ENCODE results near the gene RBM20. TPM values are rescaled to one million over a fixed set of nuclear protein-coding genes. Genes with fewer than 3 reads are reported as not detected.
A peak's percentile ranks its signal among the peaks of the same experiment; 100 is the strongest.

RBM20 gene
- total RNA-seq, 6 experiments from 2014 or later = 0.04 to 0.29 (median 0.06) TPM

- DNase-seq = peak; percentile 73 to 90 (median 90)
- Histone ChIP-seq H3K27ac (peak overlapping the region in 1 of 3 donors; percentile 60), H3K27me3 (no peaks in the 10 kb centered on the region), H3K4me3 (no peak overlapping the region), H3K36me3 (no peaks in the 10 kb centered on the region), H3K4me1 (peaks cover 0 to 22% (median 0%) of the 10 kb centered on the region in 4 donors), H3K9me3 (no peaks in the 10 kb centered on the region)
- peak; percentile 91 to 95 (median 93) for ATAC-seq
- 34% methylated on average over 8 of the region's 8 CpGs for WGBS (ENCODE audit: insufficient coverage, low coverage, low lambda C conversion rate, missing lambda C conversion rate)
- intact Hi-C loops (cut with DNase I) = no loop called here
- TF ChIP-seq CTCF (IDR thresholded peaks at IDR 0.05) = no peak
- TF ChIP-seq POLR2A (IDR thresholded peaks at IDR 0.05) = no peak
Measured at GRCh38 chr10:110708776-110709443, 64.8 kb downstream of the RBM20 start.

GRCh38 chr10:110709444-110709828 lies 65.3 kb downstream of the RBM20 start:
- intact Hi-C loops (cut with DNase I) = no loop called here
- WGBS (ENCODE audit: insufficient coverage, low coverage, low lambda C conversion rate, missing lambda C conversion rate) = 86% methylated on average over 3 of the region's 3 CpGs
- no peaks in the 10 kb centered on the region for H3K9me3 ChIP-seq
- DNase-seq = no peak
- ATAC-seq = no peak
- H3K27me3 ChIP-seq = no peaks in the 10 kb centered on the region
- H3K36me3 ChIP-seq = no peaks in the 10 kb centered on the region
- TF ChIP-seq CTCF (IDR thresholded peaks at IDR 0.05) (no peak), POLR2A (IDR thresholded peaks at IDR 0.05) (no peak)
- H3K4me3 ChIP-seq = no peak overlapping the region
- peaks cover 0 to 22% (median 0%) of the 10 kb centered on the region in 4 donors for H3K4me1 ChIP-seq
- H3K27ac ChIP-seq = peak overlapping the region in 1 of 3 donors; percentile 60

GRCh38 chr10:110709964-110710587 lies 65.9 kb downstream of the RBM20 start:
- DNase-seq (no peak), ATAC-seq (peak in 2 of 4 donors; percentile 26 to 43)
- Histone ChIP-seq H3K36me3 (no peaks in the 10 kb centered on the region), H3K9me3 (no peaks in the 10 kb centered on the region), H3K27ac (peak overlapping the region in 1 of 3 donors; percentile 60), H3K4me1 (peaks cover 0 to 22% (median 0%) of the 10 kb centered on the region in 4 donors), H3K4me3 (no peak overlapping the region), H3K27me3 (no peaks in the 10 kb centered on the region)
- WGBS (ENCODE audit: insufficient coverage, low coverage, low lambda C conversion rate, missing lambda C conversion rate) = 57% methylated on average over 9 of the region's 10 CpGs
- TF ChIP-seq CTCF (IDR thresholded peaks at IDR 0.05) (no peak), POLR2A (IDR thresholded peaks at IDR 0.05) (no peak)
- intact Hi-C loops (cut with DNase I) = no loop called here

GRCh38 chr10:110710621-110711020 lies 66.5 kb downstream of the RBM20 start:
- Histone ChIP-seq H3K36me3 (no peaks in the 10 kb centered on the region), H3K4me1 (peaks cover 0 to 22% (median 0%) of the 10 kb centered on the region in 4 donors), H3K4me3 (no peak overlapping the region), H3K27me3 (no peaks in the 10 kb centered on the region), H3K9me3 (no peaks in the 10 kb centered on the region), H3K27ac (peak overlapping the region in 1 of 3 donors; percentile 60)
- DNase-seq (peak in 1 of 3 donors; percentile 60), ATAC-seq (peak in 2 of 4 donors; percentile 12 to 26)
- no peak for TF ChIP-seq POLR2A (IDR thresholded peaks at IDR 0.05)
- TF ChIP-seq CTCF (IDR thresholded peaks at IDR 0.05) = no peak
- no CpG with 5 or more reads among the region's 5 CpGs for WGBS (ENCODE audit: insufficient coverage, low coverage, low lambda C conversion rate, missing lambda C conversion rate)
- intact Hi-C loops (cut with DNase I) = no loop called here
